ENCODE measurements around the gene CXCL14.

CXCL14 gene

GRCh38 chr5:135605221-135605620 is 26.4 kb upstream of the CXCL14 start:
- Histone ChIP-seq H4K20me1 (ENCODE audit: insufficient read depth, low read length) (no peaks in the 10 kb centered on the region), H3K4me2 (ENCODE audit: low read depth, low read length) (no peak overlapping the region), H3K9me2 (replicated peaks; ENCODE audit: insufficient read depth, low read length) (no peaks in the 10 kb centered on the region), H3F3A (ENCODE audit: insufficient read depth, low read length) (no peaks in the 10 kb centered on the region), H3K79me2 (ENCODE audit: low read length) (no peaks in the 10 kb centered on the region), H3K36me3 (replicated peaks; ENCODE audit: insufficient read depth, low read length) (no peaks in the 10 kb centered on the region), H3K4me1 (ENCODE audit: low read length) (no peaks in the 10 kb centered on the region), H3K9ac (ENCODE audit: low read length) (no peak overlapping the region), H3K4me3 (ENCODE audit: low read length) (no peak overlapping the region), H3K9me3 (replicated peaks; ENCODE audit: insufficient read depth, low read length) (no peaks in the 10 kb centered on the region), H3K27ac (ENCODE audit: low read length) (no peak overlapping the region), H2AFZ (ENCODE audit: low read length) (no peak overlapping the region), H3K27me3 (replicated peaks; ENCODE audit: insufficient read depth, low read length) (no peaks in the 10 kb centered on the region)
- TF ChIP-seq EZH2 (optimal IDR thresholded peaks at IDR 0.05; ENCODE audit: low read depth, low read length) (no peak), EZH2phosphoT487 (IDR thresholded peaks at IDR 0.05; ENCODE audit: low read length) (no peak)
- TF ChIP-seq, protein P1, sequence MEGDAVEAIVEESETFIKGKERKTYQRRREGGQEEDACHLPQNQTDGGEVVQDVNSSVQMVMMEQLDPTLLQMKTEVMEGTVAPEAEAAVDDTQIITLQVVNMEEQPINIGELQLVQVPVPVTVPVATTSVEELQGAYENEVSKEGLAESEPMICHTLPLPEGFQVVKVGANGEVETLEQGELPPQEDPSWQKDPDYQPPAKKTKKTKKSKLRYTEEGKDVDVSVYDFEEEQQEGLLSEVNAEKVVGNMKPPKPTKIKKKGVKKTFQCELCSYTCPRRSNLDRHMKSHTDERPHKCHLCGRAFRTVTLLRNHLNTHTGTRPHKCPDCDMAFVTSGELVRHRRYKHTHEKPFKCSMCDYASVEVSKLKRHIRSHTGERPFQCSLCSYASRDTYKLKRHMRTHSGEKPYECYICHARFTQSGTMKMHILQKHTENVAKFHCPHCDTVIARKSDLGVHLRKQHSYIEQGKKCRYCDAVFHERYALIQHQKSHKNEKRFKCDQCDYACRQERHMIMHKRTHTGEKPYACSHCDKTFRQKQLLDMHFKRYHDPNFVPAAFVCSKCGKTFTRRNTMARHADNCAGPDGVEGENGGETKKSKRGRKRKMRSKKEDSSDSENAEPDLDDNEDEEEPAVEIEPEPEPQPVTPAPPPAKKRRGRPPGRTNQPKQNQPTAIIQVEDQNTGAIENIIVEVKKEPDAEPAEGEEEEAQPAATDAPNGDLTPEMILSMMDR (IDR thresholded peaks at IDR 0.05; ENCODE audit: low read length), result no peak
- no peak for DNase-seq

DNA sequence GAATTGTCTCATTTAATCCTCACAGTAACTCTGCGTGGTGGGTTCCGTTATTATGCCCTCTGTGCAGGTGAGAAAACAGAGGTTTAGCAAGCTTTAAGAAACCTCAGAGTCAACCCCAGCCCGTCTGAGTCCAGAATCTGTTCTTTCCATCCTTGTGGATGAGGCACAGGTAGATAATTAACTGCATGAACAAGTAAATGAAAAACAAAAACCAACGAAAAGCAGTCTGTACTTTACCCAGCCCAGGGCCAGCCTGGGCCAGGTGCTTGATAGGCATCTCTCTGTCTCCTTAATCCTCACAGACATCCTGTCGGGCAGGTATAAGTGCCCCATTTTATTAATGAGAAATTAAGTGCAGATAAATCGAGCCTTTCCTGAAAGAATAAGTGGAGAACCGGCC is 25.3 kb upstream of the CXCL14 start:
- no peaks in the 10 kb centered on the region for H4K20me1 ChIP-seq (ENCODE audit: insufficient read depth, low read length)
- TF ChIP-seq, protein P1 (IDR thresholded peaks at IDR 0.05; ENCODE audit: low read length), result no peak
- TF ChIP-seq EZH2phosphoT487 (IDR thresholded peaks at IDR 0.05; ENCODE audit: low read length), result no peak
- no peak for TF ChIP-seq EZH2 (optimal IDR thresholded peaks at IDR 0.05; ENCODE audit: low read depth, low read length)
- no peaks in the 10 kb centered on the region for H3K9me3 ChIP-seq (replicated peaks; ENCODE audit: insufficient read depth, low read length)
- no peak overlapping the region for H3K9ac ChIP-seq (ENCODE audit: low read length)
- no peak overlapping the region for H3K4me2 ChIP-seq (ENCODE audit: low read depth, low read length)
- no peaks in the 10 kb centered on the region for H3K27me3 ChIP-seq (replicated peaks; ENCODE audit: insufficient read depth, low read length)
- H2AFZ ChIP-seq (ENCODE audit: low read length), result no peak overlapping the region
- no peaks in the 10 kb centered on the region for H3K36me3 ChIP-seq (replicated peaks; ENCODE audit: insufficient read depth, low read length)
- H3K4me1 ChIP-seq (ENCODE audit: low read length), result no peaks in the 10 kb centered on the region
- H3K4me3 ChIP-seq (ENCODE audit: low read length), result no peak overlapping the region
- no peaks in the 10 kb centered on the region for H3K9me2 ChIP-seq (replicated peaks; ENCODE audit: insufficient read depth, low read length)
- H3K79me2 ChIP-seq (ENCODE audit: low read length), result no peaks in the 10 kb centered on the region
- no peak overlapping the region for H3K27ac ChIP-seq (ENCODE audit: low read length)
- no peak for DNase-seq
- no peaks in the 10 kb centered on the region for H3F3A ChIP-seq (ENCODE audit: insufficient read depth, low read length)

- DNase-seq, result no peak
- Histone ChIP-seq H2AFZ (ENCODE audit: low read length) (no peak overlapping the region), H3K9ac (ENCODE audit: low read length) (no peak overlapping the region), H3K4me2 (ENCODE audit: low read depth, low read length) (no peak overlapping the region), H3K9me2 (replicated peaks; ENCODE audit: insufficient read depth, low read length) (no peaks in the 10 kb centered on the region), H3K4me3 (ENCODE audit: low read length) (no peak overlapping the region), H3K79me2 (ENCODE audit: low read length) (no peaks in the 10 kb centered on the region), H3F3A (ENCODE audit: insufficient read depth, low read length) (no peaks in the 10 kb centered on the region), H3K9me3 (replicated peaks; ENCODE audit: insufficient read depth, low read length) (no peaks in the 10 kb centered on the region), H3K36me3 (replicated peaks; ENCODE audit: insufficient read depth, low read length) (no peaks in the 10 kb centered on the region), H3K27me3 (replicated peaks; ENCODE audit: insufficient read depth, low read length) (no peaks in the 10 kb centered on the region), H3K27ac (ENCODE audit: low read length) (no peak overlapping the region), H3K4me1 (ENCODE audit: low read length) (no peaks in the 10 kb centered on the region), H4K20me1 (ENCODE audit: insufficient read depth, low read length) (no peaks in the 10 kb centered on the region)
- TF ChIP-seq EZH2phosphoT487 (IDR thresholded peaks at IDR 0.05; ENCODE audit: low read length) (no peak), EZH2 (optimal IDR thresholded peaks at IDR 0.05; ENCODE audit: low read depth, low read length) (no peak)
- TF ChIP-seq, protein P1 (IDR thresholded peaks at IDR 0.05; ENCODE audit: low read length), result no peak
Observed at GRCh38 chr5:135602882-135603721, 24.3 kb upstream of the CXCL14 start.

Measured in MM.1S (cell line).